Epithelial cell of esophagus (primary cell): Measurements from ENCODE around the gene CELA2B.
A peak's percentile ranks its signal among the peaks of the same experiment; 100 is the strongest.
"Not testable (repeated sequence)": the region's sequence is repeated elsewhere in the genome, so short reads cannot be mapped to it uniquely, and the experiment has no call there.

Source experiments
- DNase-seq: peaks from one replicate; pipeline ENCODE4 v3.0.0; 2010; ENCODE audit warnings: low read depth
- H3K4me3 ChIP-seq: 2 replicates; pipeline ENCODE4 v1.5.1; 2011; ENCODE audit warnings: mild to moderate bottlenecking, low read length, control low read depth
- CTCF ChIP-seq: IDR thresholded peaks from 2 replicates; pipeline ENCODE4 v1.5.1; 2011; ENCODE audit warnings: low read depth, mild to moderate bottlenecking, low read length, control low read depth, inconsistent platforms; ENCODE audit not compliant: insufficient read depth; ENCODE audit errors: missing control alignments

CELA2B gene

GRCh38 chr1:15475752-15476314, at the start of gene CELA2B:
TSS of gene CELA2B (plus strand) at chr1:15476104. CDS start at chr1:15476126, 22 bp downstream.
- no peak for TF ChIP-seq CTCF
- DNase-seq = no peak

GRCh38 chr1:15426492-15427279, 49.2 kb upstream of the CELA2B start:
- no peak for TF ChIP-seq CTCF
- peak; percentile 27 for DNase-seq
- H3K4me3 ChIP-seq = no peak overlapping the region

More at GRCh38 chr1:15475752-15476314, at the start of gene CELA2B:
- H3K4me3 ChIP-seq = no peak within 1 kb of the TSS

GRCh38 chr1:15427280-15427666, 48.6 kb upstream of the CELA2B start:
- no peak for TF ChIP-seq CTCF
- no peak overlapping the region for H3K4me3 ChIP-seq
- no peak for DNase-seq

- H3K4me3 ChIP-seq, DNase-seq: not testable (repeated sequence)
Observed at GRCh38 chr1:15428252-15428651, 47.7 kb upstream of the CELA2B start.

- DNase-seq = no peak
- no peak for TF ChIP-seq CTCF
- no peak overlapping the region for H3K4me3 ChIP-seq
Observed at GRCh38 chr1:15428815-15429435, 47.0 kb upstream of the CELA2B start.

GRCh38 chr1:15429701-15430149, 46.2 kb upstream of the CELA2B start:
- TF ChIP-seq CTCF = no peak
- no peak overlapping the region for H3K4me3 ChIP-seq
- peak; percentile 75 for DNase-seq

- peak; percentile 90 for TF ChIP-seq CTCF
- peak; percentile 54 for DNase-seq
- H3K4me3 ChIP-seq = no peak overlapping the region
Observed at GRCh38 chr1:15430787-15431570, 44.9 kb upstream of the CELA2B start.
